Endothelial cell of umbilical vein (primary cell): ENCODE measurements around the gene EVX1. TPM values are rescaled to one million over a fixed set of nuclear protein-coding genes. Genes with fewer than 3 reads are reported as not detected.

Experiments
- BruUV-seq: library from RNA; stranded (reverse); fragments of 400-500 nt; replicated peaks from 2 replicates; lab custom pipeline; 2021; lab: Mats Ljungman, UMichigan
- CTCF ChIA-PET: fragments of 300-600, 350-600 bp; sonication (Branson Sonifier 250); formaldehyde crosslinking; loops from one replicate; lab custom pipeline; 2021; ENCODE audit warnings: antibody characterized with exemption, inconsistent platforms; lab: Charles Lee
- POLR2A ChIA-PET: fragments of 300-600, 350-600 bp; sonication (Branson Sonifier 250); formaldehyde crosslinking; loops from one replicate; lab custom pipeline; 2021; ENCODE audit warnings: antibody characterized with exemption, inconsistent platforms; lab: Charles Lee
- DNase-seq: peaks from one replicate; pipeline ENCODE4 v3.0.0-alpha.2; 2011; ENCODE audit warnings: low read depth, low spot score
- FAIRE-seq: peaks from 2 replicates; lab custom pipeline; 2011; peaks lifted over from hg19 to GRCh38; lab: Jason Lieb, UNC
- H2AFZ ChIP-seq: 2 replicates; pipeline ENCODE4 v1.6.0; 2012; ENCODE audit warnings: low read depth, low read length, control low read depth, inconsistent platforms
- H3K27ac ChIP-seq: 2 replicates; pipeline ENCODE4 v1.5.1; 2011; ENCODE audit warnings: low read depth, mild to moderate bottlenecking, control low read depth, low read length, moderate library complexity; ENCODE audit not compliant: insufficient read depth
- H3K27me3 ChIP-seq, 2 experiments: 2 replicates each; pipeline versions ENCODE4 v1.6.0 to v1.6.1; 2011; ENCODE audit warnings: low read length in 2 of 2, mixed read lengths in 1 of 2; ENCODE audit not compliant: control insufficient read depth in 2 of 2, insufficient read depth in 2 of 2
- H3K36me3 ChIP-seq, 2 experiments: 2 replicates in 1 of 2; 3 replicates in 1 of 2; pipeline ENCODE4 v1.5.1; 2011; ENCODE audit warnings: low read length in 2 of 2, mild to moderate bottlenecking in 1 of 2, moderate library complexity in 1 of 2; ENCODE audit not compliant: control insufficient read depth in 2 of 2, insufficient read depth in 2 of 2; ENCODE audit errors: extremely low read depth in 1 of 2
- H3K4me1 ChIP-seq: 3 replicates; pipeline ENCODE4 v1.5.1; 2011; ENCODE audit warnings: mild to moderate bottlenecking, low read length; ENCODE audit not compliant: control insufficient read depth, insufficient read depth; ENCODE audit errors: extremely low read depth
- H3K4me2 ChIP-seq: 2 replicates; pipeline ENCODE4 v1.6.1; 2011; ENCODE audit warnings: low read length, control low read depth, mixed read lengths; ENCODE audit not compliant: insufficient read depth
- H3K4me3 ChIP-seq, 3 experiments: fragments of 200-600 bp in 1 of 3; sonication (generic), shearing (Covaris generic) in 1 of 3; replicated peaks in 1 of 3; 2 replicates each; pipeline ENCODE4 v1.5.1; 2011 to 2016; ENCODE audit warnings: control low read depth in 3 of 3, low read length in 3 of 3, mild to moderate bottlenecking in 2 of 3, inconsistent platforms in 1 of 3, low read depth in 1 of 3, moderate library complexity in 1 of 3; ENCODE audit not compliant: insufficient read depth in 1 of 3
- H3K79me2 ChIP-seq: 2 replicates; pipeline ENCODE4 v1.6.0; 2012; ENCODE audit warnings: low read length, inconsistent platforms; ENCODE audit not compliant: control insufficient read depth, insufficient read depth
- H3K9ac ChIP-seq: replicated peaks from 2 replicates; pipeline ENCODE3; 2011; ENCODE audit warnings: low read length, control low read depth; ENCODE audit not compliant: insufficient read depth; ENCODE audit errors: extremely low read depth
- H3K9me1 ChIP-seq: replicated peaks from 3 replicates; pipeline ENCODE4 v1.6.0; 2011; ENCODE audit warnings: mild to moderate bottlenecking, low read length; ENCODE audit not compliant: control insufficient read depth, insufficient read depth; ENCODE audit errors: extremely low read depth
- H3K9me3 ChIP-seq: replicated peaks from 2 replicates; pipeline ENCODE4 v1.5.1; 2012; ENCODE audit warnings: low read length, inconsistent platforms; ENCODE audit not compliant: control insufficient read depth, insufficient read depth
- H4K20me1 ChIP-seq: replicated peaks from 2 replicates; pipeline ENCODE3; 2011; ENCODE audit warnings: mild to moderate bottlenecking, low read length; ENCODE audit not compliant: control insufficient read depth, insufficient read depth; ENCODE audit errors: extremely low read depth
- EZH2 ChIP-seq: IDR thresholded peaks from 2 replicates; pipeline ENCODE4 v1.6.1; 2012; ENCODE audit warnings: borderline replicate concordance, low read depth, mild to moderate bottlenecking, moderate library complexity, low read length, inconsistent platforms; ENCODE audit not compliant: severe bottlenecking
- FOS ChIP-seq: IDR thresholded peaks from 2 replicates; pipeline ENCODE4 v1.6.1; 2011; ENCODE audit warnings: mild to moderate bottlenecking, low read length, moderate library complexity, borderline replicate concordance; ENCODE audit not compliant: insufficient read depth
- GATA2 ChIP-seq: IDR thresholded peaks from 2 replicates; pipeline ENCODE4 v1.7.0; 2011; ENCODE audit warnings: low read depth, mild to moderate bottlenecking, moderate library complexity, mixed read lengths, low read length; ENCODE audit not compliant: insufficient read length, insufficient read depth
- JUN ChIP-seq: IDR thresholded peaks from 2 replicates; pipeline ENCODE4 v1.6.1; 2011; ENCODE audit warnings: borderline replicate concordance, low read depth; ENCODE audit not compliant: insufficient read length, insufficient read depth
- MYC ChIP-seq: IDR thresholded peaks from one replicate; pipeline ENCODE4 v1.6.1; 2011; ENCODE audit warnings: mild to moderate bottlenecking, low read depth, low read length
- POLR2A ChIP-seq: IDR thresholded peaks from 2 replicates; pipeline ENCODE4 v1.6.1; 2012; ENCODE audit warnings: low read depth, mild to moderate bottlenecking, control low read depth, low read length
- POLR2AphosphoS5 ChIP-seq: IDR thresholded peaks from 2 replicates; pipeline ENCODE4 v1.6.1; 2012; ENCODE audit warnings: low read depth, mild to moderate bottlenecking, control low read depth, low read length, moderate library complexity; ENCODE audit not compliant: insufficient read depth
- dilution Hi-C: fragments of 300-500 bp; cut with MboI; formaldehyde crosslinking; loops from one replicate; pipeline ENCODE4 v1.15.0; 2019; ENCODE audit warnings: low sequenced_read_pairs; ENCODE audit not compliant: extremely low pct_ligation_motif_present
- intact Hi-C: fragments of 100-400 bp; cut with micrococcal nuclease; formaldehyde crosslinking; loops from one replicate; pipeline ENCODE4 v1.10.0; 2022
- polyA plus RNA-seq, 4 experiments: library from polyadenylated mRNA; depleted of rRNA in 3 of 4; stranded (reverse) in 3 of 4; unstranded in 1 of 4; fragments of >200 nt; gene quantifications; 2 replicates each; pipeline versions ENCODE4 v1.2.1 to v1.2.3, GENCODE V29; 2011 to 2012; ENCODE audit warnings: missing spikeins in 1 of 4
- total RNA-seq: library from RNA; stranded (reverse); gene quantifications from 2 replicates; pipeline ENCODE4 v1.2.3, GENCODE V29; 2021
- TF ChIP-seq, protein P1 (sequence below): IDR thresholded peaks from 2 replicates; pipeline ENCODE4 v1.6.1; 2011; ENCODE audit not compliant: insufficient read depth, insufficient read length
- TF ChIP-seq, protein P2 (sequence below), 2 donors: IDR thresholded peaks; 1 replicate in 1 of 2; 2 replicates in 1 of 2; pipeline ENCODE4 v1.5.1; 2011; ENCODE audit warnings: low read length in 2 of 2, mild to moderate bottlenecking in 2 of 2, moderate library complexity in 2 of 2, control low read depth in 1 of 2, inconsistent platforms in 1 of 2, low read depth in 1 of 2; ENCODE audit not compliant: insufficient read depth in 1 of 2; ENCODE audit errors: extremely low read depth in 1 of 2

EVX1 gene
- total and polyA plus RNA-seq, 2 donors (not counting 3 experiments of a cell fraction or from before 2014, with no cell fraction given) = not detected

DNA sequence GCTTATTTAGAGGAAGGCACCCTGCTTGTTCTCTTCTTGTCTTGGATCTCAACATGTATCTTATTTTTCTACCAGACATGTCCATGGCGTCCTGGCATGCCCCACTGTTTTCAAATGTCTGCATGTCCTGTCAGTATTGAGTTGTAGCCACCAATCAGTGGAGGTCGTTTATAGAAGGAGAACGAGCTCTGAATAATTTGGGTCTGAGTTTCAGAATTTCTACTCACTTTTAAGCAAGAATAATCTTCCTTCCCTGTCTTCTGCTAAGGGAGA, 39.8 kb upstream of the EVX1 start:
- intact Hi-C loops = no loop called here

More for the DNA sequence above, 39.8 kb upstream of the EVX1 start:
- Histone ChIP-seq H3K4me3 (no peak overlapping the region), H3K4me1 (peaks cover 26% of the 10 kb centered on the region), H3K36me3 (no peaks in the 10 kb centered on the region), H4K20me1 (no peaks in the 10 kb centered on the region), H3K27me3 (peaks cover 82 to 94% of the 10 kb centered on the region in 2 experiments), H3K9ac (no peak overlapping the region), H3K9me3 (no peaks in the 10 kb centered on the region), H3K4me2 (no peak overlapping the region), H3K9me1 (no peaks in the 10 kb centered on the region), H3K27ac (no peak overlapping the region), H3K79me2 (no peaks in the 10 kb centered on the region), H2AFZ (no peak overlapping the region)
- no TSS peak for BruUV-seq
- FAIRE-seq = peak; percentile 48
- CTCF ChIA-PET = interaction anchor here (0.9 to 1.7 kb wide), 6 partner anchors 8 to 891 kb away, joined by 3 to 4 read pairs (median 4); no protein-coding TSS in a partner anchor
- DNase-seq = no peak
- POLR2A ChIA-PET = no interaction called here
- dilution Hi-C loops = no loop called here
- TF ChIP-seq GATA2 (no peak), FOS (no peak), POLR2A (no peak), JUN (no peak), EZH2 (no peak), MYC (no peak), POLR2AphosphoS5 (no peak)
- TF ChIP-seq, protein P1, sequence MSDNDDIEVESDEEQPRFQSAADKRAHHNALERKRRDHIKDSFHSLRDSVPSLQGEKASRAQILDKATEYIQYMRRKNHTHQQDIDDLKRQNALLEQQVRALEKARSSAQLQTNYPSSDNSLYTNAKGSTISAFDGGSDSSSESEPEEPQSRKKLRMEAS = no peak
- TF ChIP-seq, protein P2, sequence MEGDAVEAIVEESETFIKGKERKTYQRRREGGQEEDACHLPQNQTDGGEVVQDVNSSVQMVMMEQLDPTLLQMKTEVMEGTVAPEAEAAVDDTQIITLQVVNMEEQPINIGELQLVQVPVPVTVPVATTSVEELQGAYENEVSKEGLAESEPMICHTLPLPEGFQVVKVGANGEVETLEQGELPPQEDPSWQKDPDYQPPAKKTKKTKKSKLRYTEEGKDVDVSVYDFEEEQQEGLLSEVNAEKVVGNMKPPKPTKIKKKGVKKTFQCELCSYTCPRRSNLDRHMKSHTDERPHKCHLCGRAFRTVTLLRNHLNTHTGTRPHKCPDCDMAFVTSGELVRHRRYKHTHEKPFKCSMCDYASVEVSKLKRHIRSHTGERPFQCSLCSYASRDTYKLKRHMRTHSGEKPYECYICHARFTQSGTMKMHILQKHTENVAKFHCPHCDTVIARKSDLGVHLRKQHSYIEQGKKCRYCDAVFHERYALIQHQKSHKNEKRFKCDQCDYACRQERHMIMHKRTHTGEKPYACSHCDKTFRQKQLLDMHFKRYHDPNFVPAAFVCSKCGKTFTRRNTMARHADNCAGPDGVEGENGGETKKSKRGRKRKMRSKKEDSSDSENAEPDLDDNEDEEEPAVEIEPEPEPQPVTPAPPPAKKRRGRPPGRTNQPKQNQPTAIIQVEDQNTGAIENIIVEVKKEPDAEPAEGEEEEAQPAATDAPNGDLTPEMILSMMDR (IDR thresholded peaks at IDR 0.05; ENCODE audit: extremely low read depth in 1 of 2, insufficient read depth in 1 of 2, low read depth in 1 of 2, low read length in 2 of 2) = no peak
